Mesenchymal stem cell (in vitro differentiated cells and primary cell): ENCODE measurements around the gene HSPA12A.

Experiments
- DNase-seq: peaks from one replicate; pipeline ENCODE4 v3.0.0-alpha.2; 2013
- H2AFZ ChIP-seq: one replicate; pipeline ENCODE4 v1.6.1; 2013; ENCODE audit warnings: low read depth, mild to moderate bottlenecking, control low read depth, inconsistent platforms, low read length, moderate library complexity
- H2AK5ac ChIP-seq: 2 replicates; pipeline ENCODE4 v1.6.1; 2013; ENCODE audit warnings: low read length, moderate library complexity, mild to moderate bottlenecking, inconsistent platforms; ENCODE audit not compliant: severe bottlenecking
- H2BK120ac ChIP-seq: one replicate; pipeline ENCODE4 v1.6.1; 2013; ENCODE audit warnings: low read depth, mild to moderate bottlenecking, inconsistent platforms, low read length, moderate library complexity
- H2BK12ac ChIP-seq, 2 experiments: one replicate each; pipeline ENCODE4 v1.6.1; 2013; ENCODE audit warnings: inconsistent platforms in 2 of 2, low read length in 2 of 2, mild to moderate bottlenecking in 2 of 2, moderate library complexity in 2 of 2, control low read depth in 1 of 2
- H2BK15ac ChIP-seq: one replicate; pipeline ENCODE4 v1.6.1; 2013; ENCODE audit warnings: mild to moderate bottlenecking, low read depth, inconsistent platforms; ENCODE audit not compliant: poor library complexity, severe bottlenecking
- H2BK5ac ChIP-seq: 2 replicates; pipeline ENCODE4 v1.6.1; 2013; ENCODE audit warnings: low read depth, mild to moderate bottlenecking, low read length, control low read depth, inconsistent platforms; ENCODE audit not compliant: poor library complexity, severe bottlenecking
- H3K14ac ChIP-seq, 2 experiments: one replicate each; pipeline ENCODE4 v1.6.1; 2013; ENCODE audit warnings: inconsistent platforms in 2 of 2, low read length in 2 of 2, control low read depth in 1 of 2, mild to moderate bottlenecking in 1 of 2, moderate library complexity in 1 of 2
- H3K18ac ChIP-seq, 2 experiments: one replicate each; pipeline ENCODE4 v1.6.1; 2013; ENCODE audit warnings: inconsistent platforms in 2 of 2, low read length in 2 of 2, control low read depth in 1 of 2, low read depth in 1 of 2, mild to moderate bottlenecking in 1 of 2
- H3K23ac ChIP-seq, 2 experiments: one replicate each; pipeline ENCODE4 v1.6.1; 2013; ENCODE audit warnings: inconsistent platforms in 2 of 2, low read length in 2 of 2, mild to moderate bottlenecking in 2 of 2, moderate library complexity in 2 of 2, control low read depth in 1 of 2
- H3K27ac ChIP-seq: 2 replicates; pipeline ENCODE4 v1.5.1; 2013; ENCODE audit warnings: mild to moderate bottlenecking, moderate library complexity, low read length, control low read depth, inconsistent platforms; ENCODE audit not compliant: poor library complexity, severe bottlenecking
- H3K27me3 ChIP-seq, 2 experiments: 2 replicates each; pipeline versions ENCODE4 v1.6.1 to v1.7.0; 2013; ENCODE audit warnings: low read length in 2 of 2, mild to moderate bottlenecking in 2 of 2, moderate library complexity in 2 of 2, control low read depth in 1 of 2, inconsistent platforms in 1 of 2; ENCODE audit not compliant: control insufficient read depth in 1 of 2, insufficient read depth in 1 of 2
- H3K36me3 ChIP-seq, 2 experiments: 2 replicates each; pipeline versions ENCODE4 v1.6.1 to v1.7.0; 2013; ENCODE audit warnings: low read length in 2 of 2, control low read depth in 1 of 2, inconsistent platforms in 1 of 2, low read depth in 1 of 2, mild to moderate bottlenecking in 1 of 2; ENCODE audit not compliant: insufficient read depth in 2 of 2, control insufficient read depth in 1 of 2
- H3K4ac ChIP-seq, 2 experiments: one replicate each; pipeline ENCODE4 v1.6.1; 2013; ENCODE audit warnings: inconsistent platforms in 2 of 2, low read length in 2 of 2, mild to moderate bottlenecking in 2 of 2, moderate library complexity in 2 of 2, control low read depth in 1 of 2, low read depth in 1 of 2
- H3K4me1 ChIP-seq: 2 replicates; pipeline ENCODE4 v1.6.1; 2013; ENCODE audit warnings: low read depth, low read length, control low read depth; ENCODE audit not compliant: control insufficient read depth, insufficient read depth
- H3K4me2 ChIP-seq: 2 replicates; pipeline ENCODE4 v1.6.1; 2013; ENCODE audit warnings: low read length, mild to moderate bottlenecking, inconsistent platforms; ENCODE audit not compliant: poor library complexity, severe bottlenecking
- H3K4me3 ChIP-seq, 2 experiments: 2 replicates each; pipeline versions ENCODE4 v1.5.1 to v1.7.0; 2013; ENCODE audit warnings: low read length in 2 of 2, mild to moderate bottlenecking in 2 of 2, control low read depth in 1 of 2, low read depth in 1 of 2; ENCODE audit not compliant: insufficient read depth in 1 of 2
- H3K79me1 ChIP-seq: replicated peaks from 2 replicates; pipeline ENCODE4 v1.6.1; 2013; ENCODE audit warnings: mild to moderate bottlenecking, control low read depth, low read length, inconsistent platforms; ENCODE audit not compliant: poor library complexity, severe bottlenecking
- H3K9ac ChIP-seq: 2 replicates; pipeline ENCODE4 v1.7.0; 2013; ENCODE audit warnings: mild to moderate bottlenecking, low read length, moderate library complexity
- H3K9me3 ChIP-seq: 2 replicates; pipeline ENCODE4 v1.7.0; 2013; ENCODE audit warnings: mild to moderate bottlenecking, low read length; ENCODE audit not compliant: control insufficient read depth
- H4K8ac ChIP-seq: one replicate; pipeline ENCODE4 v1.6.1; 2013; ENCODE audit warnings: inconsistent platforms, mild to moderate bottlenecking, low read length, moderate library complexity
- H4K91ac ChIP-seq: one replicate; pipeline ENCODE4 v1.6.1; 2013; ENCODE audit warnings: mild to moderate bottlenecking, low read length, inconsistent platforms
- WGBS: methylation state at CpG from one replicate; pipeline ENCODE4 v1.1.7; 2013; ENCODE audit warnings: mixed read lengths; 5-methylcytosine and 5-hydroxymethylcytosine counted together

HSPA12A gene

GRCh38 chr10:116784035-116784434 lies 41.7 kb upstream of the HSPA12A start:
- Histone ChIP-seq H2BK15ac (no peak overlapping the region), H2BK120ac (no peak overlapping the region), H3K4me3 (no peak overlapping the region), H2AK5ac (no peak overlapping the region), H3K18ac (no peak overlapping the region), H2AFZ (no peak overlapping the region), H3K27ac (no peak overlapping the region), H4K91ac (no peak overlapping the region), H3K9ac (no peak overlapping the region), H3K23ac (no peak overlapping the region), H3K4me1 (peaks cover 8% of the 10 kb centered on the region), H3K79me1 (no peaks in the 10 kb centered on the region), H3K27me3 (no peaks in the 10 kb centered on the region), H3K4me2 (no peak overlapping the region), H2BK5ac (no peak overlapping the region), H3K14ac (no peak overlapping the region), H3K36me3 (no peaks in the 10 kb centered on the region), H3K9me3 (no peaks in the 10 kb centered on the region), H2BK12ac (no peak overlapping the region), H4K8ac (no peak overlapping the region), H3K4ac (no peak overlapping the region)
- WGBS: 94% methylated on average over 3 of the region's 3 CpGs
- DNase-seq: no peak

- no peak overlapping the region for H3K4me2 ChIP-seq
- no peak overlapping the region for H2AK5ac ChIP-seq
- H3K27me3 ChIP-seq: no peaks in the 10 kb centered on the region
- no peak overlapping the region for H3K9ac ChIP-seq
- H3K18ac ChIP-seq: no peak overlapping the region
- H2BK120ac ChIP-seq: no peak overlapping the region
- H3K36me3 ChIP-seq: no peaks in the 10 kb centered on the region
- H3K9me3 ChIP-seq: no peaks in the 10 kb centered on the region
- H4K91ac ChIP-seq: peak overlapping the region; percentile 49
- peak overlapping the region in 1 of 2 experiments; percentile 34 for H2BK12ac ChIP-seq
- no peak for DNase-seq
- H3K14ac ChIP-seq: peak overlapping the region in 1 of 2 experiments; percentile 58
- H3K27ac ChIP-seq: no peak overlapping the region
- H4K8ac ChIP-seq: no peak overlapping the region
- 76% methylated on average over 11 of the region's 13 CpGs for WGBS
- H3K23ac ChIP-seq: no peak overlapping the region
- no peaks in the 10 kb centered on the region for H3K79me1 ChIP-seq
- peaks cover 10% of the 10 kb centered on the region for H3K4me1 ChIP-seq
- H3K4me3 ChIP-seq: no peak overlapping the region
- no peak overlapping the region for H3K4ac ChIP-seq
- H2AFZ ChIP-seq: peak overlapping the region; percentile 16
- no peak overlapping the region for H2BK15ac ChIP-seq
- H2BK5ac ChIP-seq: no peak overlapping the region
Observed at GRCh38 chr10:116783011-116783655, 40.8 kb upstream of the HSPA12A start.

DNA sequence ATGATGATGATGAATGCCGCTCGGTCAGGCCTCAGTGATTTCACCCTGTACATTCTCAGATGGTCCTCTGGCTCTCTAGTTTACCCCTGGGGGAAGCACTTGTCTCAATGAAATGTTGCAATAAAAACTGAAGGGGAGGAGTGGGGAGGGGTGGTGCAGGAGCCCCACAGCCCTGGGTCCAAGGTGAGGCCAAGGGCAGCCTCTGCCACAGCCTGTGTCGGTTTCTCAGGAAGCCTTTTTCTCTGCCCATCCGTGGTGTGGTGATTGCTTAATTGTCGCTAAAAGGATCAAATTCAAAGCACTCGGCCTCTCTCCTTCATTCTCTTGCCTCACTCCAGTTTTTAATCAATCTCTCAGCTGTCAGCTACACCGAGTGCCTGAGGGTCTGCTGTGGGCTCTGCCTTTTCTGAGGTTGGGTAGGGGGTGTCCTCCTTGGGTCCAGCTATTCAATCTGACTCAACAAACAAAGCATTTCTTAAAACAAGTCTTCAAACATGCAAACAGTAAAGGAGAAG lies 39.1 kb upstream of the HSPA12A start:
- Histone ChIP-seq H3K9me3 (no peaks in the 10 kb centered on the region), H3K23ac (no peak overlapping the region), H2BK12ac (no peak overlapping the region), H3K4me3 (no peak overlapping the region), H3K4me2 (no peak overlapping the region), H2AFZ (no peak overlapping the region), H2AK5ac (no peak overlapping the region), H3K36me3 (no peaks in the 10 kb centered on the region), H4K8ac (no peak overlapping the region), H3K18ac (no peak overlapping the region), H3K4ac (no peak overlapping the region), H3K9ac (no peak overlapping the region), H3K79me1 (no peaks in the 10 kb centered on the region), H2BK5ac (no peak overlapping the region), H3K27me3 (no peaks in the 10 kb centered on the region), H3K27ac (no peak overlapping the region), H2BK120ac (no peak overlapping the region), H3K14ac (no peak overlapping the region), H2BK15ac (no peak overlapping the region), H4K91ac (no peak overlapping the region), H3K4me1 (peaks cover 8% of the 10 kb centered on the region)
- DNase-seq: no peak
- WGBS: 88% methylated on average over 5 of the region's 7 CpGs

DNA sequence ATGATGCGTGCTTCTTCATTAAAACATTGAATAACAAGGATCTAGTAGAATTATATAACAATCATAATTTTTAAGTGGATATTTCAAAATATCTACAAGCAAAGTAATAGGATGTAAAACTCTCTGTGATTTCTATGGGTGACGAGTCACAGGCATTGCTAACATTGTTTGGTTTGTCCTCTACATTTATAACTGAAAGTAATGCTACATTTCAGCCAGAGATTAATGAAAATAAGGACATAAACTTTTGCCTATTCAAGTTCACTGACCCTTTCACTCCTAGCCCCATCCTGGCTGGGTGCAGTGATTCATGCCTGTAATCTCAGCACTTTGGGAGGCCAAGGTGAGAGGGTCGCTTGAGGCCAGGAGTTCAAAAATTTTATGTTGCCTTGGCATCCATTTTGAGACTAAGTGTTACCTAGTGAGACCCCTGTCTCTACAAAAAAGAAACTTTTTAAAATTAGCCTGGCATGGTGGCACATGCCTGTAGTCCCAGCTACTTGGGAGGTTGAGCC lies 38.4 kb upstream of the HSPA12A start:
- no peak overlapping the region for H2BK5ac ChIP-seq
- H3K27me3 ChIP-seq: no peaks in the 10 kb centered on the region
- DNase-seq: no peak
- 100% methylated on average over 1 of the region's 3 CpGs for WGBS
- no peak overlapping the region for H4K8ac ChIP-seq
- no peak overlapping the region for H3K27ac ChIP-seq
- no peak overlapping the region for H2BK15ac ChIP-seq
- no peak overlapping the region for H2BK12ac ChIP-seq
- no peaks in the 10 kb centered on the region for H3K79me1 ChIP-seq
- H3K36me3 ChIP-seq: no peaks in the 10 kb centered on the region
- H3K9me3 ChIP-seq: no peaks in the 10 kb centered on the region
- no peak overlapping the region for H3K4me2 ChIP-seq
- peaks cover 8% of the 10 kb centered on the region for H3K4me1 ChIP-seq
- H2BK120ac ChIP-seq: no peak overlapping the region
- no peak overlapping the region for H2AFZ ChIP-seq
- no peak overlapping the region for H3K18ac ChIP-seq
- H3K9ac ChIP-seq: no peak overlapping the region
- H3K23ac ChIP-seq: no peak overlapping the region
- H2AK5ac ChIP-seq: no peak overlapping the region
- H3K14ac ChIP-seq: no peak overlapping the region
- no peak overlapping the region for H4K91ac ChIP-seq
- no peak overlapping the region for H3K4ac ChIP-seq
- no peak overlapping the region for H3K4me3 ChIP-seq
